Smooth muscle cell (in vitro differentiated cells): ENCODE data around the gene ZNF764. TPM values are rescaled to one million over a fixed set of nuclear protein-coding genes. Genes with fewer than 3 reads are reported as not detected.

Experiments
- DNase-seq: peaks from one replicate; lab custom pipeline; 2025; ENCODE audit not compliant: unreplicated experiment; lab: John Stamatoyannopoulos, UW
- H2AFZ ChIP-seq: fragments of 200-600 bp; sonication (generic); 2 replicates; pipeline ENCODE4 v1.6.0; 2016; ENCODE audit warnings: antibody characterized with exemption, low read depth, mild to moderate bottlenecking
- H3F3A ChIP-seq: fragments of 200-600 bp; sonication (generic); 2 replicates; pipeline ENCODE4 v1.6.0; 2017; ENCODE audit warnings: antibody characterized with exemption, low read depth
- H3K27ac ChIP-seq: fragments of 200-600 bp; sonication (generic); 2 replicates; pipeline ENCODE4 v1.5.1; 2016; ENCODE audit warnings: low read depth, mild to moderate bottlenecking
- H3K27me3 ChIP-seq: fragments of 200-600 bp; sonication (generic); 2 replicates; pipeline ENCODE4 v1.6.1; 2016; ENCODE audit warnings: low read depth, mild to moderate bottlenecking
- H3K36me3 ChIP-seq: fragments of 200-600 bp; sonication (generic); 2 replicates; pipeline ENCODE4 v1.5.1; 2016; ENCODE audit warnings: low read depth
- H3K4me1 ChIP-seq: fragments of 200-600 bp; sonication (generic); 2 replicates; pipeline ENCODE4 v1.5.1; 2016; ENCODE audit warnings: low read depth
- H3K4me2 ChIP-seq: fragments of 200-600 bp; sonication (generic); 2 replicates; pipeline ENCODE4 v1.6.0; 2016; ENCODE audit warnings: mild to moderate bottlenecking
- H3K4me3 ChIP-seq: fragments of 200-600 bp; sonication (generic); 2 replicates; pipeline ENCODE4 v1.5.1; 2016; ENCODE audit warnings: mild to moderate bottlenecking
- H3K79me2 ChIP-seq: fragments of 200-600 bp; sonication (generic); 2 replicates; pipeline ENCODE4 v1.6.0; 2016; ENCODE audit warnings: low read depth, mild to moderate bottlenecking
- H3K9ac ChIP-seq: fragments of 200-600 bp; sonication (generic); 2 replicates; pipeline ENCODE4 v1.6.0; 2016; ENCODE audit warnings: low read depth
- H3K9me3 ChIP-seq: fragments of 200-600 bp; sonication (generic); replicated peaks from 2 replicates; pipeline ENCODE4 v1.5.1; 2016; ENCODE audit warnings: low read depth
- H4K20me1 ChIP-seq: fragments of 200-600 bp; sonication (generic); 2 replicates; pipeline ENCODE4 v1.6.0; 2016; ENCODE audit warnings: low read depth
- CTCF ChIP-seq: fragments of 200-600 bp; sonication (generic); IDR thresholded peaks from 2 replicates; pipeline ENCODE4 v1.5.1; 2017; ENCODE audit warnings: borderline replicate concordance, mild to moderate bottlenecking, antibody characterized with exemption; ENCODE audit not compliant: insufficient read depth, poor library complexity, severe bottlenecking
- whole genome bisulfite sequencing: methylation state at CpG from one replicate; pipeline ENCODE4 v1.1.7; 2016; ENCODE audit warnings: low lambda C conversion rate; 5-methylcytosine and 5-hydroxymethylcytosine counted together
- polyA plus RNA-seq: library from polyadenylated mRNA; unstranded; fragments of >200 nt; fragmentation: Nextera tagmentation; extraction: Ambion mirVana; gene quantifications from 2 replicates; pipeline ENCODE4 v1.2.1, GENCODE V29; 2016
- total RNA-seq: library from RNA; depleted of rRNA; stranded (reverse); fragments of >200 nt; gene quantifications from 2 replicates; pipeline ENCODE4 v1.2.3, GENCODE V29; 2014

ZNF764 gene
- total and polyA plus RNA-seq, 2 experiments from 2014 or later, result 1.6 to 6.5 TPM

DNA sequence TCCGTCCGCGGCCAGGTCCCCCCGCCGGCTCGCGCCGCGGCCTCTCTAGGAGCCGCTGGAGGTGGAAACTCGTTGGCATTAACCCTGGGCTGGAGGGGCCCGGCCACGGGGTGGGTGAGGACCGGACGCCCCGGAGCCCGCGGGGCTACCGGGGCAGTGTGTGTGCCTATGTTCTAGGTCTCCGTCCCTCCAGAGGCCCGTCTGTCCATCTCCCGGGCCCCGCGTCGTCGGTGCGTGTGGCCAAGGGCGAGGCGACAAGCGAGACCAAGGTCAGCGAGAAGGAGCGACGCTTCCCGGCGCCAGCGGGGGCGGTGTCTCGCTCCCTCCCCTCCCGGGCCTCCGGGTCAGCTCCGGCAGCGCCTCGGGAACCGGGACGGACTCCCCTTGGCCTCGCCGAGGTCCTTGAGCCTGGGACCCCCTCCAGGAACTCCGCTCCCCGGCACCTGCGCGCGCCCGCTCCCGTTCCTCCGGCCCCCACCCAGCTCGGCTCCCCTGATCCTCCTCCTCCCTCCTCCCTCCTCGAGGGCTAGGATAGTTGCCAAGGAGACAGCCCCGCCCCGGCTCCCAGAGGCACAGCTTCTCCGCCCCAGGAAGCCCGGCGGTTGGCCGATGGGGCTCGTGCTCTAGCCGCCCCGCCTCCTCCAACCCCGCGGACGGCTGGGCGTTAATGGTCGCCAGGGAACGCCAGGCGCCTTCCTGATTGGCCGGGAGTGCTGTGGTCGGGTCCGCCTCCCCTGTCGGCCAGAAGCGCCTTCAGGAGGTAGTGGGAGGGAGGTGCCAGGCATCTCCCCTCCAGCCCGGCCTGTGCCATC is 31.1 kb downstream of the ZNF764 start:
- 1% methylated on average over 58 of the region's 79 CpGs for WGBS

DNA sequence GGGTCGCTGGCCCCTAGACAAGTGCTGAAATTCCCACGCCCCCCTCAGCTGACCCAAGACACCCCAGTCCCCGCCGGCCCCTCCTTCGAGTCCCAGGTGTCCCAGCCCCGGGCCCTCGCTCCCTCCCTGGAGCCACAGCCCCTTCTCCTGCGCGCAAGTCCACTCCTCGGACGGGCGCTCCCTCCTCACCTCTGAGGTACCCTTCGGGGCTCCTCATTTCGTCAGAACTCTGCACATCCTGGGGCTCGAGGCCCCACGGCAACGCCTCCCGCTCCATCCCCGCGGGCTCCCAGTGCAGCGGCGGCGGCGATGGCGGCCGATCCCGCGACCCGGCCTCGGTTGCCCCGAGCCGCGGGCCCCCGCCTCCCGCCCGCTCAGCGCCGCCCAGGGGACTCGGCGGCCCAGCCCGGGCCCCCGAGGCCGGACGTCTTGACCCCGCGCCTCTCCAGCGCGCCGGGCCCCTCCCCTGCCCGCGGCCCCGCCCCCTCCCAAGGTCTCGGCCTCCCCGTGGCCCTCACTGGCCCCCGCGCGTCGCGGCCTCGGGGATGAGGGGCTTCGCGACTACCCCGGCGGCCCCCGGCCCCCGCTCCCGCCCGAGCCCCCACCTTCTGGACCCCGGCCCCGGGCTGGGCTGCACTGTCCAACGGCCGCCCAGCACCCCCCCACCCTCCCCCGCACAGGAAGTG is 31.9 kb downstream of the ZNF764 start, which contains the start of gene ZNF768:
TSS of gene ZNF768 (minus strand) at position 430 of the 686 bp plus-strand sequence. CDS start at position 277, 153 bp downstream.
- peak within 1 kb of the TSS; percentile 91 for H3K4me3 ChIP-seq

More for the DNA sequence above, 31.1 kb downstream of the ZNF764 start:
- H3K4me3 ChIP-seq, result peak overlapping the region; percentile 91
- no peaks in the 10 kb centered on the region for H3K36me3 ChIP-seq
- H3K4me2 ChIP-seq, result peak overlapping the region; percentile 95
- peaks cover 11% of the 10 kb centered on the region for H3K4me1 ChIP-seq
- peak overlapping the region; percentile 91 for H3K9ac ChIP-seq
- no peaks in the 10 kb centered on the region for H4K20me1 ChIP-seq
- peak overlapping the region; percentile 90 for H3K27ac ChIP-seq
- H3F3A ChIP-seq, result peaks cover 17% of the 10 kb centered on the region
- H2AFZ ChIP-seq, result peak overlapping the region; percentile 89
- no peaks in the 10 kb centered on the region for H3K27me3 ChIP-seq
- no peaks in the 10 kb centered on the region for H3K79me2 ChIP-seq
- peak; percentile 20 for TF ChIP-seq CTCF
- no peaks in the 10 kb centered on the region for H3K9me3 ChIP-seq
- DNase-seq, result peak; percentile 98

GRCh38 chr16:30525844-30526136 is 32.4 kb downstream of the ZNF764 start:
- H3K4me2 ChIP-seq, result peak overlapping the region; percentile 95
- no peak for TF ChIP-seq CTCF
- WGBS, result 66% methylated on average over 4 of the region's 4 CpGs
- no peaks in the 10 kb centered on the region for H3K27me3 ChIP-seq
- no peaks in the 10 kb centered on the region for H3K36me3 ChIP-seq
- no peak overlapping the region for H2AFZ ChIP-seq
- no peak overlapping the region for H3K9ac ChIP-seq
- H3K9me3 ChIP-seq, result no peaks in the 10 kb centered on the region
- H3K79me2 ChIP-seq, result no peaks in the 10 kb centered on the region
- no peaks in the 10 kb centered on the region for H4K20me1 ChIP-seq
- peaks cover 17% of the 10 kb centered on the region for H3F3A ChIP-seq
- peak overlapping the region; percentile 91 for H3K4me3 ChIP-seq
- H3K27ac ChIP-seq, result no peak overlapping the region
- H3K4me1 ChIP-seq, result peaks cover 11% of the 10 kb centered on the region
- DNase-seq, result no peak

More for the DNA sequence above, 31.9 kb downstream of the ZNF764 start, which contains the start of gene ZNF768:
- H3K9me3 ChIP-seq, result no peaks in the 10 kb centered on the region
- H3K4me1 ChIP-seq, result peaks cover 11% of the 10 kb centered on the region
- peaks cover 17% of the 10 kb centered on the region for H3F3A ChIP-seq
- no peak for TF ChIP-seq CTCF
- DNase-seq, result peak; percentile 83
- H2AFZ ChIP-seq, result peak within 1 kb of the TSS; percentile 89
- no peaks in the 10 kb centered on the region for H3K36me3 ChIP-seq
- H3K4me2 ChIP-seq, result peak within 1 kb of the TSS; percentile 95
- H3K27ac ChIP-seq, result peak within 1 kb of the TSS; percentile 90
- peak within 1 kb of the TSS; percentile 91 for H3K9ac ChIP-seq
- 5% methylated on average over 20 of the region's 73 CpGs for WGBS
- no peaks in the 10 kb centered on the region for H4K20me1 ChIP-seq
- H3K79me2 ChIP-seq, result no peaks in the 10 kb centered on the region
- H3K27me3 ChIP-seq, result no peaks in the 10 kb centered on the region
